Fibroblast of villous mesenchyme (primary cell): ENCODE data around the gene KIF3C. TPM values are rescaled to one million over a fixed set of nuclear protein-coding genes. Genes with fewer than 3 reads are reported as not detected.

Source experiments
- DNase-seq: peaks from one replicate; pipeline ENCODE4 v3.0.0-alpha.2; 2010; ENCODE audit warnings: low read depth
- H3K4me3 ChIP-seq: 2 replicates; pipeline ENCODE4 v1.5.1; 2011; ENCODE audit warnings: low read depth, mild to moderate bottlenecking, low read length
- total RNA-seq: library from RNA; depleted of rRNA; stranded (reverse); fragments of >200 nt; gene quantifications from 2 replicates; pipeline ENCODE4 v1.2.3, GENCODE V29; 2012
- TF ChIP-seq, protein P1 (sequence below): IDR thresholded peaks from 2 replicates; pipeline ENCODE4 v1.5.1; 2012; ENCODE audit warnings: low read depth, mild to moderate bottlenecking, low read length; ENCODE audit not compliant: insufficient read depth

The KIF3C gene
- total RNA-seq, 1 donor: 9.9 TPM

DNA sequence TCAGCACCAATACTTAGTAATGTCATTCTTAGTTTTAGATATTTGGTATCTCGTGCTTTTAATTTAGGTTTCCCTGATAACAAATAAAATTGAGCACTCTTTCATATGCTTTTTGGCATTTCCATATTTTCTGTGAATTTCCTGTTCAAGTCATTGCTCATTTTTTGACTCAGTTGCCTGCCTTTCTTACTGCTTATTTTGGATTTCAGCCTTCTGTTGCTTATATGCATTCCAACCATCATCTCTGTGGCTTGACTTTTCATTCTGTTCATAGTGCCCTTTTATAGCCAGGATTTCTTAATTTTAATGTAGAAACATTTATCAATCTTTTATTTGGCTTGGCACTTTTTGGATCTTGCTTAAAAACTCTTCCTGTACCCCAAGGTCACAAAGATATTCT is 14.5 kb upstream of the KIF3C start:
- H3K4me3 ChIP-seq: no peak overlapping the region
- TF ChIP-seq, protein P1, sequence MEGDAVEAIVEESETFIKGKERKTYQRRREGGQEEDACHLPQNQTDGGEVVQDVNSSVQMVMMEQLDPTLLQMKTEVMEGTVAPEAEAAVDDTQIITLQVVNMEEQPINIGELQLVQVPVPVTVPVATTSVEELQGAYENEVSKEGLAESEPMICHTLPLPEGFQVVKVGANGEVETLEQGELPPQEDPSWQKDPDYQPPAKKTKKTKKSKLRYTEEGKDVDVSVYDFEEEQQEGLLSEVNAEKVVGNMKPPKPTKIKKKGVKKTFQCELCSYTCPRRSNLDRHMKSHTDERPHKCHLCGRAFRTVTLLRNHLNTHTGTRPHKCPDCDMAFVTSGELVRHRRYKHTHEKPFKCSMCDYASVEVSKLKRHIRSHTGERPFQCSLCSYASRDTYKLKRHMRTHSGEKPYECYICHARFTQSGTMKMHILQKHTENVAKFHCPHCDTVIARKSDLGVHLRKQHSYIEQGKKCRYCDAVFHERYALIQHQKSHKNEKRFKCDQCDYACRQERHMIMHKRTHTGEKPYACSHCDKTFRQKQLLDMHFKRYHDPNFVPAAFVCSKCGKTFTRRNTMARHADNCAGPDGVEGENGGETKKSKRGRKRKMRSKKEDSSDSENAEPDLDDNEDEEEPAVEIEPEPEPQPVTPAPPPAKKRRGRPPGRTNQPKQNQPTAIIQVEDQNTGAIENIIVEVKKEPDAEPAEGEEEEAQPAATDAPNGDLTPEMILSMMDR: no peak
- DNase-seq: no peak

DNA sequence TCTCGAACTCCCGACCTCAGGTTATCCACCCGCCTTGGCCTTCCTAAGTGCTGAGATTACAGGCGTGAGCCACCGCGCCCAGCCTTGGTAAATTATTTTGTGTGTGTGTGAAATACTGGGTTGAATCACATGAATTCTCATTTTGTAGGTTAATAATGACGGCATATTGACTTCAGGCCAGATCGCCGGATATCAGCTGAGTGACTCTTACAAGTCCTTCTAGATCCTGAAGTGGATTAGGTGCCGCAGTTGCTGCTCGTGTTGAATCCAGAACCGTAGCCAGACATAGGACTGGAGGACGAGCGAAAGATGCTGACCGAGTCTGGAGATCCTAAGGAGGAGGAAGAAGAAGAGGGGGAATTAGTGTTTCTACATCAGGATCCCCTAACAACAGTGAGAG is 12.2 kb upstream of the KIF3C start:
- H3K4me3 ChIP-seq: no peak overlapping the region
- TF ChIP-seq, protein P1: no peak
- no peak for DNase-seq

DNA sequence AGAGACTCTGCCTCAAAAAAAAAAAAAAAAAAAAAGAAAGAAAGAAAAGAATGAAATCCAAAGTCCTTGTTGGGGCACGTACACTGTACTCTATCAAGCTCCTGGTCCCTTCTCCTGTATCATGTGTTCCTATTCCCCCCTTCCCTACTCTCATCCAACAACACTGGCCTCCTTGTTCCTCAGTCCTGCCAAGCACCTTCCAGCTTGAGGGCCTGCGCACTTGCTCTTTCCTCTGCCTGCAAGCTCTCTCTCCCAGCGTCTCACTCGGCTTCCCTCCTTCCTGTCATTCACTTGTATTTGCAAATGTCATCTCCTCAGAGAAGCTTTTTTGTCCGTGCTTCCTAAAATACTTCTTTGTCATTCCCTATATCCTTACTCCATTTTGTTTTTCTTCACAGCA is 10.8 kb upstream of the KIF3C start:
- TF ChIP-seq, protein P1: no peak
- DNase-seq: no peak
- H3K4me3 ChIP-seq: no peak overlapping the region

DNA sequence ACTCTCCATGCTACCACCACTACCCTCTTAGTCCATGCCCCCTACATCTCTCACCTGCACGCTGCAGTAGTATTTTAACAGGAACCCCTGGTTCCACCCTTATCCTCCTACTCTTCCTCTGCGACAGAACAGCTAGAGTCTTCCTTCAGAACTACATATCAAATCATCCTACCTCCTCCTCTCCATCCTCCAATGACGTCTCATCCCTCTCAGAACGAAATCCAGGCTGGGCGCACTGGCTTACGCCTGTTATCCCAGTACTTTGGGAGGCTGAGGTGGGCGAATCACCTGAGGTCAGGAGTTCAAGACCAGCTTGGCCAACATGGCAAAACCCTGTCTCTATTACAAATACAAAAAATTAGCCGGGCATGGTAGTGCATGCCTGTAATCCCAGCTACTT is 10.3 kb upstream of the KIF3C start:
- no peak overlapping the region for H3K4me3 ChIP-seq
- no peak for DNase-seq
- TF ChIP-seq, protein P1: no peak

DNA sequence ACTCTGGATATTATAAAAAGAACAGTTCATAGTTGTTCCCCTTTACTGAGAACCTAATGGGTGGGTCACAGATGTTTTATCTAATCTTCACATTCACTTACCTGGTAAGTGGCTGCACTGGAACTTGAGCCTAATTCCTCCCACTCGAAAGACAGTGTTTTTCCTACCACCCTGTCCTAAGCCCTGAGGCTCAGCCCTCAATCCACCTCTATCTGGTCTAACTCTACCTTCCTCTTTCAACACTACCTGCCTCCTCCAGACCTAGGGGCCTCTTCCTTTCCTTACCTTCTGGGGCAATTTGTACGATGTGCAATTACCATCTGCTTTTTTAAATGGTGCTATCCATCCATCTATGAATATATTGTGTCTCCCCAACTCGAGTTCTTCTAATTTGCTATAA is 9.7 kb upstream of the KIF3C start:
- no peak overlapping the region for H3K4me3 ChIP-seq
- no peak for DNase-seq
- TF ChIP-seq, protein P1: no peak

DNA sequence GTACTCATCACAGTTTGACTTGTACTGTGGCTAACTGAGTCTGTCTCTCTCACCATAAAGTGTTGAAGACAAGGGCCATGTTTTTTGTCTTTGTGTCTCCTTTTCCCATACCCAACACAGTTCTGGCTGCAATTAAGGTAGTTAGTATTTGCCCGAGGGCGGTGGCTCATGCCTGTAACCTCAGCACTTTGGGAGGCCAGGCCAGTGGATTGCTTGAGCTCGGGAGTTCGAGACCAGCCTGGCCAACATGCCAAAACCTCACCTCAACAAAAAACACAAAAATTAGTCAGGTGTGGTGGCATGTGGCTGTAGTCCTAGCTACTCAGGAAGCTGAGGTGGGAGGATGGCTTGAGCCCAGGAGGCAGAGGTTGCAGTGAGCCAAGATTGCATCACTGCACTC is 6.9 kb upstream of the KIF3C start:
- no peak overlapping the region for H3K4me3 ChIP-seq
- DNase-seq: no peak
- TF ChIP-seq, protein P1: no peak

DNA sequence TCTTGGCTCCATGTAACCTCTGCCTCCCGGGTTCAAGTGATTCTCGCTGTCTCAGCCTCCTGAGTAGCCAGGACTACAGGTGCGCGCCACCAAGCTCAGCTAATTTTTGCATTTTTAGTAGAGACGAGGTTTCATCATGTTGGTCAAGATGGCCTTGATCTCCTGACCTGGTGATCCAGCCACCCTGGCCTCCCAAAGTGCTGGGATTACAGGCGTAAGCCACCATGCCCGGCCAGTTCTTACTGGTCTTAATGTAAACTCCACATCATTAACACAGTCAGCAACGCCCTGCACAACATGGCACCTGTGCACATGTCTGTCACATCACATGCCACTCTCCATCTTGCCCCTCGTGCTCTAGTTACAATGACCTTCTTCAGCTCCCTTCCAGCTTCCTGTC is 5.8 kb upstream of the KIF3C start:
- TF ChIP-seq, protein P1: no peak
- DNase-seq: no peak
- H3K4me3 ChIP-seq: no peak overlapping the region
